ENCODE data around the gene STK24.

The STK24 gene

DNA sequence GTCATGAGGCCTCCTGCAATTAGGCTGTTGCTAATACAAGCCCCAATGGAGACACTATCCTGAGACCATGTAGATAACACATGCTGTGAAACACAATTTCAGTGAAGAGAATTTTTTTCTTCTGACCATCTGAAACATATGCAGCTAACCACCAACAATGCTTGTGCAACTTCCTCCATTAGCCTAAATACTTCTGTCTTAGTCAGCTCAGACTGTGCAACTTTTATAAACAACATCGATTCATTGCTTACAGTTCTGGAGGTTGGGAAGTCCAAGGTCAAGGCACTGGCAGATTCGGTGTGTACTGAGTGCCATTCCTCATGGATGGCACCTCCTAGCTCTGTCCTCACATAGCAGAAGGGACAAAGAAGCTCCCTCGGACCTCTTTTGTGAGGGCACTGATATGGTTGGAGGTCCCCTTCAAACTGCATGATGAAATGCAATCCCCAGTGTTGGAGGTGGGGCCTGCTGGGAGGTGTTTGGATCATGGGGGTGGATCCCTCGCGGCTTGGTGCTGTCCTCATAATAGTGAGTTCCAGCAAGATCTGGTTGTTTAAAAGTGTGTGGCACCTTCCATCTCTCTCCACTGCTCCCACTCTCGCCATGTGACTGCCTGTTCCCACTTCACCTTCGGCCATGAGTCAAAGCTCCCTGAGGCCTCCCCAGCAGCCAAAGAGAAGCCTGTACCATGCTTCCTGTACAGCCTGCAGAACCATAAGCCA, 27.7 kb downstream of the STK24 start:
- no peak for DNase-seq (ENCODE audit: low read depth)
- TF ChIP-seq, protein P1, sequence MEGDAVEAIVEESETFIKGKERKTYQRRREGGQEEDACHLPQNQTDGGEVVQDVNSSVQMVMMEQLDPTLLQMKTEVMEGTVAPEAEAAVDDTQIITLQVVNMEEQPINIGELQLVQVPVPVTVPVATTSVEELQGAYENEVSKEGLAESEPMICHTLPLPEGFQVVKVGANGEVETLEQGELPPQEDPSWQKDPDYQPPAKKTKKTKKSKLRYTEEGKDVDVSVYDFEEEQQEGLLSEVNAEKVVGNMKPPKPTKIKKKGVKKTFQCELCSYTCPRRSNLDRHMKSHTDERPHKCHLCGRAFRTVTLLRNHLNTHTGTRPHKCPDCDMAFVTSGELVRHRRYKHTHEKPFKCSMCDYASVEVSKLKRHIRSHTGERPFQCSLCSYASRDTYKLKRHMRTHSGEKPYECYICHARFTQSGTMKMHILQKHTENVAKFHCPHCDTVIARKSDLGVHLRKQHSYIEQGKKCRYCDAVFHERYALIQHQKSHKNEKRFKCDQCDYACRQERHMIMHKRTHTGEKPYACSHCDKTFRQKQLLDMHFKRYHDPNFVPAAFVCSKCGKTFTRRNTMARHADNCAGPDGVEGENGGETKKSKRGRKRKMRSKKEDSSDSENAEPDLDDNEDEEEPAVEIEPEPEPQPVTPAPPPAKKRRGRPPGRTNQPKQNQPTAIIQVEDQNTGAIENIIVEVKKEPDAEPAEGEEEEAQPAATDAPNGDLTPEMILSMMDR (IDR thresholded peaks at IDR 0.05; ENCODE audit: low read depth, low read length, missing control alignments): no peak
- no peak overlapping the region for H3K4me3 ChIP-seq (ENCODE audit: low read depth, low read length)

DNA sequence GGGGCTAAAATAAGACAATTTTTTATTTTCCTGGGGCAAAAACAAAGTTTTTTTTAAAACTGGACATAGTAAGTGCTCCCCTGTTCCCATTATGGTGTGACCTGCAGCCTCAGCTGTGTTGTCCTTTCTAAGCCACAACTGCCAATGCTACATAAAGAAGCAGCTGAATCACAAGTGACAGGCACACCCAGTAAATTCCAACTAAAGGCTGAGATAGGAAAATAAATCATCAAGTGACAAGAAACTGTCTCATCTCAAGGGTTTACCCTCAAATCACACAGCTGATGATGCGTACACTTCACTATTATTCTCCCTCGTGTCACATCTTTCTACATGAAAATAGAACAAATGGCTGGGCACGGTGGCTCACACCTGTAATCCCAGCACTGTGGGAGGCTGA, 28.7 kb downstream of the STK24 start:
- TF ChIP-seq, protein P1 (IDR thresholded peaks at IDR 0.05; ENCODE audit: low read depth, low read length, missing control alignments): no peak
- H3K4me3 ChIP-seq (ENCODE audit: low read depth, low read length): no peak overlapping the region
- DNase-seq (ENCODE audit: low read depth): no peak

DNA sequence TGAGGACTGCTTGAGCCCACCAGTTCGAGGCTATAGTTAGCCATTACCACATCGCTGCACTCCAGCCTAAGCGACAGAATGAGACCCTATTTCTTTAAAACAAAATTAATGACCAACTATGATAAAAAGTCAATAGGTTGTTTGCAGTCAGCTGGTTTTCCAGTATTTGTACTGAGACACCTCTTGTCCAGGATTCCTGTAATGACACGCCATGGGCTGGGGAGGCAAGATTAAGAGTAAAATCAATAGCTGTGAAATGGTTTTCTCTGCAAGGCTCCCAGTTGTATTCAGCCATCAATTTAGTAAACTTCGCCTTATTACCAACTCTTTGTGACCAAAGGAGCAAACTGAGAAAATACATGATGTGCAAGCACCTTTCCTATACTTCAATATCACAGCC, 29.5 kb downstream of the STK24 start:
- H3K4me3 ChIP-seq (ENCODE audit: low read depth, low read length): no peak overlapping the region
- TF ChIP-seq, protein P1 (IDR thresholded peaks at IDR 0.05; ENCODE audit: low read depth, low read length, missing control alignments): no peak
- no peak for DNase-seq (ENCODE audit: low read depth)

DNA sequence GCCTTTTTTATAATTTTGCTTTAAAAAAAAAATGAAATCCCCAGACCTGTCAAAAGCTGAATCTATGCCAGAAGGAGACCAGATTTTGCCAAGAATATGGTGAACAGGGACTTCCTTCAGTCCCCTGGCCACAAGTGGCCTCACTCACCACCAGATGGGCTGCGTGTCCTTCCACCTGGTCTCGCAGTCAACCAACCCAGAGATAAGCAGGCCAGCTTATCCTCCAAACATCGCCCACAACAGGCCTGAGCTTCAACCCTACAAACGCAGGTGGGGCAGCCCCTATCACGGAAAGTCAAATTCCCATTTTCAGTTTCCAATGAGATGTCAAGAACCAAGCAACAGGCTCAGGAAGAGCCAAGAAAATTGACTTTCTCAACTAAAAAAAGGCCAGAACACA, 30.5 kb downstream of the STK24 start:
- TF ChIP-seq, protein P1 (IDR thresholded peaks at IDR 0.05; ENCODE audit: low read depth, low read length, missing control alignments): no peak
- no peak overlapping the region for H3K4me3 ChIP-seq (ENCODE audit: low read depth, low read length)
- DNase-seq (ENCODE audit: low read depth): no peak

DNA sequence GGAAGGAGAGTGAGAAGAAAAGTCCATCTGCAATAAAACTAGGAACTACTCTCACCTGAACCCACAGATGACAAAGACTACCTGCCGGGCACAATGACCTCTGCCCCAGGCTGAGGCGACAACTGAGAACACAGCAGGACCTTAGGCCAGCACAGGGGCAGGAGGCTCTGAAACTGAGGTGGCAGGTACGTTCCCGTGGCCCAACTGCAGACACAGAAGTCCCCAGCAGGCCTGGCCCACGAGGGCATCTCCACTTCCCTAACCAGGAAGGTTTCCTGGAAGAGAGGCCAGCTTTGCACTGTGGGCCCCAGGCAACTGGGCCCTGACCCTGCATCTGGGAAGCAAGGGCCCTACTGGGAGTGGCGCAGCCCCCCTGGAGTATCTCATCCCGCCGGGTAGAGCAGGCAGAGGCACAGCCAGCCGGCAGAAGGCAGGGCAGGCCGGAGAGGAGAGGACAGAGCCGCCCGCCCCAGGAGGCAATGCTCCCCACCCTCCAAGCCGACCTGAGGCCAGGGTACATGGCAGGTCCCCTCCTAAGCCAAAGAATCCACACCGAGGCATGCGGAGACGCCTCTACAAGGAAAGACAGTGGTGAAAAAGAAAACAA, 32.7 kb downstream of the STK24 start:
- H3K4me3 ChIP-seq (ENCODE audit: low read depth, low read length): no peak overlapping the region; the same call in 1 of the 2 replicates
- TF ChIP-seq, protein P1 (IDR thresholded peaks at IDR 0.05; ENCODE audit: low read depth, low read length, missing control alignments): no peak
- no peak for DNase-seq (ENCODE audit: low read depth)

DNA sequence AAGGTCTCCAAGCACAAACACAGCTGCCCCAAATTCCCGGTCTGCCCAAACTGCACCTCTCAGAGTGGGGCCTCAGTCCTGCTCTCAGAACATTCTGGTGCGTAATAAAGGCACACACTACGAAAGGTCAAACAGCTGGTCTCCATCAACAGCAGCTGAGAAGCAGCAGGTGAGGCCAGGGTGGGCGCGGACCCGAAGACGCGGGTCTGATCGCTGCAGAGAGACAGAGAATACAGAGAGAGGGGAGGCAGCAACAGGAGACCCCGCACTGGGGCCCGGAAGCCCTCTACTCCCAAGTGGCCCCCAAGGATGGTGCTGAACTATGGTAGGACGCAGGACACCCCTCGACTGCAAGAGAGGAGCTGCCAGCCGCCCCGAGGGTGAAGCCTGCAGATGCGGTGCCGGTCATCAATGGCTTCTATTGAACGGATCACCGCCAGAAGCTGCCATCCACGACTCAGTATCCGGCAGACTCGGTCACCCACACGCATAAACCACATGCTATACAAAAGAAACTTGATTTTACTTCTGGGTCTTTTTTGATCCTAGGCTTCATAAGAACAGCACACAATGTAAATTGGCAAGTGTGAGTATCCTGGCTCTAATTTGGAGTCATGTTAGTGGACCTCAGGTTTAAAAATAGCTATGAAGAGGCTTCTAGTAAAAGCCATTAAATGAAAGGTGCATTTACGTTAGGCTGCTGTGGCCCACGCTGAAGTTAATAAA, 33.4 kb downstream of the STK24 start:
- no peak for DNase-seq (ENCODE audit: low read depth)
- H3K4me3 ChIP-seq (ENCODE audit: low read depth, low read length): peak overlapping the region; percentile 46
- TF ChIP-seq, protein P1 (IDR thresholded peaks at IDR 0.05; ENCODE audit: low read depth, low read length, missing control alignments): no peak
